ENCODE measurements around the gene PCDHA4.

PCDHA4 gene

DNA sequence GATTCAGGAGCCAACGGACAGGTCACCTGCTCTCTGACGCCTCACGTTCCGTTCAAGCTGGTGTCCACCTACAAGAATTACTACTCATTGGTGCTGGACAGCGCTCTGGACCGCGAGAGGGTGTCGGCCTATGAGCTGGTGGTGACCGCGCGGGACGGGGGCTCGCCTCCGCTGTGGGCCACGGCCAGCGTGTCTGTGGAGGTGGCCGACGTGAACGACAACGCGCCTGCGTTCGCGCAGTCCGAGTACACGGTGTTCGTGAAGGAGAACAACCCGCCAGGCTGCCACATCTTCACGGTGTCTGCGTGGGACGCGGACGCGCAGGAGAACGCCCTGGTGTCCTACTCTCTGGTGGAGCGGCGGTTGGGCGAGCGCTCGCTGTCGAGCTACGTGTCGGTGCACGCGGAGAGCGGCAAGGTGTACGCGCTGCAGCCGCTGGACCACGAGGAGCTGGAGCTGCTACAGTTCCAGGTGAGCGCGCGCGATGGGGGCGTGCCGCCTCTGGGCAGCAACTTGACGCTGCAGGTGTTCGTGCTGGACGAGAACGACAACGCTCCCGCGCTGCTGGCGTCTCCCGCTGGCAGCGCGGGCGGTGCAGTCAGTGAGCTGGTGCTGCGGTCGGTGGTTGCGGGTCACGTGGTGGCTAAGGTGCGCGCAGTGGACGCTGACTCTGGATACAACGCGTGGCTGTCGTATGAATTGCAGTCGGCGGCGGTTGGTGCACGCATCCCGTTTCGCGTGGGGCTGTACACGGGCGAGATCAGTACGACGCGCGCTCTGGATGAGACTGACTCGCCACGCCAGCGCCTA lies 50.5 kb downstream of the PCDHA4 start:
- Histone ChIP-seq H3K4me1 (ENCODE audit: low read depth, poor library complexity, severe bottlenecking) (no peaks in the 10 kb centered on the region), H2AFZ (ENCODE audit: low read depth) (no peak overlapping the region), H3K79me2 (ENCODE audit: insufficient read depth, low read depth) (no peaks in the 10 kb centered on the region), H3K4me3 (IDR thresholded peaks at IDR 0.05; ENCODE audit: insufficient read depth, low read depth, low read length) (no peak overlapping the region), H4K20me1 (ENCODE audit: insufficient read depth) (no peaks in the 10 kb centered on the region), H3K27me3 (ENCODE audit: insufficient read depth, low read depth) (no peaks in the 10 kb centered on the region), H3K4me2 (no peak overlapping the region), H3K27ac (no peak overlapping the region), H3K36me3 (ENCODE audit: insufficient read depth) (no peaks in the 10 kb centered on the region), H3K9ac (no peak overlapping the region)
- TF ChIP-seq, protein P1, sequence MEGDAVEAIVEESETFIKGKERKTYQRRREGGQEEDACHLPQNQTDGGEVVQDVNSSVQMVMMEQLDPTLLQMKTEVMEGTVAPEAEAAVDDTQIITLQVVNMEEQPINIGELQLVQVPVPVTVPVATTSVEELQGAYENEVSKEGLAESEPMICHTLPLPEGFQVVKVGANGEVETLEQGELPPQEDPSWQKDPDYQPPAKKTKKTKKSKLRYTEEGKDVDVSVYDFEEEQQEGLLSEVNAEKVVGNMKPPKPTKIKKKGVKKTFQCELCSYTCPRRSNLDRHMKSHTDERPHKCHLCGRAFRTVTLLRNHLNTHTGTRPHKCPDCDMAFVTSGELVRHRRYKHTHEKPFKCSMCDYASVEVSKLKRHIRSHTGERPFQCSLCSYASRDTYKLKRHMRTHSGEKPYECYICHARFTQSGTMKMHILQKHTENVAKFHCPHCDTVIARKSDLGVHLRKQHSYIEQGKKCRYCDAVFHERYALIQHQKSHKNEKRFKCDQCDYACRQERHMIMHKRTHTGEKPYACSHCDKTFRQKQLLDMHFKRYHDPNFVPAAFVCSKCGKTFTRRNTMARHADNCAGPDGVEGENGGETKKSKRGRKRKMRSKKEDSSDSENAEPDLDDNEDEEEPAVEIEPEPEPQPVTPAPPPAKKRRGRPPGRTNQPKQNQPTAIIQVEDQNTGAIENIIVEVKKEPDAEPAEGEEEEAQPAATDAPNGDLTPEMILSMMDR (conservative IDR thresholded peaks at IDR 0.05; ENCODE audit: low read depth, low read length), result no peak

- H3K27me3 ChIP-seq (ENCODE audit: insufficient read depth, low read depth), result no peaks in the 10 kb centered on the region
- no peak overlapping the region for H2AFZ ChIP-seq (ENCODE audit: low read depth)
- no peaks in the 10 kb centered on the region for H3K4me1 ChIP-seq (ENCODE audit: low read depth, poor library complexity, severe bottlenecking)
- H3K36me3 ChIP-seq (ENCODE audit: insufficient read depth), result no peaks in the 10 kb centered on the region
- H3K79me2 ChIP-seq (ENCODE audit: insufficient read depth, low read depth), result no peaks in the 10 kb centered on the region
- H4K20me1 ChIP-seq (ENCODE audit: insufficient read depth), result no peaks in the 10 kb centered on the region
- H3K4me3 ChIP-seq (IDR thresholded peaks at IDR 0.05; ENCODE audit: insufficient read depth, low read depth, low read length), result no peak overlapping the region
- H3K4me2 ChIP-seq, result no peak overlapping the region
- no peak overlapping the region for H3K27ac ChIP-seq
- TF ChIP-seq, protein P1 (conservative IDR thresholded peaks at IDR 0.05; ENCODE audit: low read depth, low read length), result no peak
- no peak overlapping the region for H3K9ac ChIP-seq
Measured at GRCh38 chr5:140857987-140858240, 51.0 kb downstream of the PCDHA4 start.

GRCh38 chr5:140862441-140863295 lies 55.8 kb downstream of the PCDHA4 start:
- Histone ChIP-seq H3K4me3 (IDR thresholded peaks at IDR 0.05; ENCODE audit: insufficient read depth, low read depth, low read length) (no peak overlapping the region), H3K4me1 (ENCODE audit: low read depth, poor library complexity, severe bottlenecking) (no peaks in the 10 kb centered on the region), H3K36me3 (ENCODE audit: insufficient read depth) (no peaks in the 10 kb centered on the region), H3K27me3 (ENCODE audit: insufficient read depth, low read depth) (no peaks in the 10 kb centered on the region), H3K9ac (no peak overlapping the region), H2AFZ (ENCODE audit: low read depth) (no peak overlapping the region), H3K4me2 (no peak overlapping the region), H4K20me1 (ENCODE audit: insufficient read depth) (no peaks in the 10 kb centered on the region), H3K79me2 (ENCODE audit: insufficient read depth, low read depth) (no peaks in the 10 kb centered on the region), H3K27ac (no peak overlapping the region)
- TF ChIP-seq, protein P1 (conservative IDR thresholded peaks at IDR 0.05; ENCODE audit: low read depth, low read length), result no peak

Data from KMS-11 (cell line).